HCT116 (cell line): ENCODE measurements around the gene STYK1.

Source experiments
- EZH2 ChIP-seq: fragments of 200-600 bp; sonication (generic); IDR thresholded peaks from 2 replicates; pipeline ENCODE4 v1.6.1; 2017; ENCODE audit warnings: antibody characterized with exemption, mixed run types
- POLR2A ChIP-seq: IDR thresholded peaks from 2 replicates; pipeline ENCODE4 v1.7.0; 2011; ENCODE audit warnings: borderline replicate concordance; ENCODE audit not compliant: insufficient read depth, insufficient read length; ENCODE audit errors: extremely low read depth
- POLR2AphosphoS5 ChIP-seq: IDR thresholded peaks from 2 replicates; pipeline ENCODE4 v1.6.1; 2011; ENCODE audit warnings: mild to moderate bottlenecking, low read depth, low read length, moderate library complexity
- TF ChIP-seq, protein P1 (sequence below), 3 experiments: fragments of 200-600 bp in 1 of 3; sonication (generic) in 1 of 3; IDR thresholded peaks in 2 of 3; conservative IDR thresholded peaks in 1 of 3; 2 replicates each; pipeline ENCODE4 v1.5.1; 2012 to 2017; ENCODE audit warnings: low read depth in 2 of 3, low read length in 2 of 3, antibody characterized with exemption in 1 of 3, borderline replicate concordance in 1 of 3, control low read depth in 1 of 3, mild to moderate bottlenecking in 1 of 3, mixed read lengths in 1 of 3, mixed run types in 1 of 3, moderate library complexity in 1 of 3; ENCODE audit not compliant: insufficient read depth in 1 of 3
- TF ChIP-seq, protein P2 (sequence below): IDR thresholded peaks from 2 replicates; pipeline ENCODE4 v1.6.1; 2012; ENCODE audit warnings: low read depth
- TF ChIP-seq, protein P3 (sequence below): IDR thresholded peaks from 2 replicates; pipeline ENCODE4 v1.6.1; 2012
- TF ChIP-seq, protein P4 (sequence below): IDR thresholded peaks from 2 replicates; pipeline ENCODE4 v1.6.1; 2011; ENCODE audit warnings: mild to moderate bottlenecking, low read length, moderate library complexity; ENCODE audit not compliant: insufficient replicate concordance; ENCODE audit errors: extremely low read depth

DNA sequence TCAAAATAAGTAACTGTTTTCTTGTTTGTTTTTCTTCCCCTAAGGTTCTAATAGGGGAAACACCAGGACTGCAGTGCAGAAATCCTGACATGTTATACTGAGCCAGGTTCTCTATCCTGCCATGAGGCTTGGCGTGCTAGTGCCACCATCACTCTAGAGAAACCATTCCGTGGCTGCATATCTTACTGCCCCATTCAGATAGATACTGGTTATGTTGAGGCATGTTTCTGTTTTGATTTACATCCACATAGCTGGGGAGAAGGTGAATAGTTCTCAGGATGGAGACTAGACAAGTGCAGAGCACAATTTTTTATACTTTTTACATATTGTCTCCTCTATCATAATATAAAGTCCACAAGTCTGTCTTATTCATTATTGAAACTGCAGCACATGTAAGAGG is 72.0 kb downstream of the STYK1 start:
- TF ChIP-seq, protein P1, sequence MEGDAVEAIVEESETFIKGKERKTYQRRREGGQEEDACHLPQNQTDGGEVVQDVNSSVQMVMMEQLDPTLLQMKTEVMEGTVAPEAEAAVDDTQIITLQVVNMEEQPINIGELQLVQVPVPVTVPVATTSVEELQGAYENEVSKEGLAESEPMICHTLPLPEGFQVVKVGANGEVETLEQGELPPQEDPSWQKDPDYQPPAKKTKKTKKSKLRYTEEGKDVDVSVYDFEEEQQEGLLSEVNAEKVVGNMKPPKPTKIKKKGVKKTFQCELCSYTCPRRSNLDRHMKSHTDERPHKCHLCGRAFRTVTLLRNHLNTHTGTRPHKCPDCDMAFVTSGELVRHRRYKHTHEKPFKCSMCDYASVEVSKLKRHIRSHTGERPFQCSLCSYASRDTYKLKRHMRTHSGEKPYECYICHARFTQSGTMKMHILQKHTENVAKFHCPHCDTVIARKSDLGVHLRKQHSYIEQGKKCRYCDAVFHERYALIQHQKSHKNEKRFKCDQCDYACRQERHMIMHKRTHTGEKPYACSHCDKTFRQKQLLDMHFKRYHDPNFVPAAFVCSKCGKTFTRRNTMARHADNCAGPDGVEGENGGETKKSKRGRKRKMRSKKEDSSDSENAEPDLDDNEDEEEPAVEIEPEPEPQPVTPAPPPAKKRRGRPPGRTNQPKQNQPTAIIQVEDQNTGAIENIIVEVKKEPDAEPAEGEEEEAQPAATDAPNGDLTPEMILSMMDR (IDR thresholded peaks at IDR 0.05 in 2 of 3, conservative IDR thresholded peaks at IDR 0.05 in 1 of 3; ENCODE audit: borderline replicate concordance in 1 of 3, insufficient read depth in 1 of 3, low read depth in 2 of 3, low read length in 2 of 3) = no peak
- TF ChIP-seq POLR2AphosphoS5 (no peak), POLR2A (no peak), EZH2 (no peak)
- TF ChIP-seq, protein P2, sequence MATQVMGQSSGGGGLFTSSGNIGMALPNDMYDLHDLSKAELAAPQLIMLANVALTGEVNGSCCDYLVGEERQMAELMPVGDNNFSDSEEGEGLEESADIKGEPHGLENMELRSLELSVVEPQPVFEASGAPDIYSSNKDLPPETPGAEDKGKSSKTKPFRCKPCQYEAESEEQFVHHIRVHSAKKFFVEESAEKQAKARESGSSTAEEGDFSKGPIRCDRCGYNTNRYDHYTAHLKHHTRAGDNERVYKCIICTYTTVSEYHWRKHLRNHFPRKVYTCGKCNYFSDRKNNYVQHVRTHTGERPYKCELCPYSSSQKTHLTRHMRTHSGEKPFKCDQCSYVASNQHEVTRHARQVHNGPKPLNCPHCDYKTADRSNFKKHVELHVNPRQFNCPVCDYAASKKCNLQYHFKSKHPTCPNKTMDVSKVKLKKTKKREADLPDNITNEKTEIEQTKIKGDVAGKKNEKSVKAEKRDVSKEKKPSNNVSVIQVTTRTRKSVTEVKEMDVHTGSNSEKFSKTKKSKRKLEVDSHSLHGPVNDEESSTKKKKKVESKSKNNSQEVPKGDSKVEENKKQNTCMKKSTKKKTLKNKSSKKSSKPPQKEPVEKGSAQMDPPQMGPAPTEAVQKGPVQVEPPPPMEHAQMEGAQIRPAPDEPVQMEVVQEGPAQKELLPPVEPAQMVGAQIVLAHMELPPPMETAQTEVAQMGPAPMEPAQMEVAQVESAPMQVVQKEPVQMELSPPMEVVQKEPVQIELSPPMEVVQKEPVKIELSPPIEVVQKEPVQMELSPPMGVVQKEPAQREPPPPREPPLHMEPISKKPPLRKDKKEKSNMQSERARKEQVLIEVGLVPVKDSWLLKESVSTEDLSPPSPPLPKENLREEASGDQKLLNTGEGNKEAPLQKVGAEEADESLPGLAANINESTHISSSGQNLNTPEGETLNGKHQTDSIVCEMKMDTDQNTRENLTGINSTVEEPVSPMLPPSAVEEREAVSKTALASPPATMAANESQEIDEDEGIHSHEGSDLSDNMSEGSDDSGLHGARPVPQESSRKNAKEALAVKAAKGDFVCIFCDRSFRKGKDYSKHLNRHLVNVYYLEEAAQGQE = no peak
- TF ChIP-seq, protein P3, sequence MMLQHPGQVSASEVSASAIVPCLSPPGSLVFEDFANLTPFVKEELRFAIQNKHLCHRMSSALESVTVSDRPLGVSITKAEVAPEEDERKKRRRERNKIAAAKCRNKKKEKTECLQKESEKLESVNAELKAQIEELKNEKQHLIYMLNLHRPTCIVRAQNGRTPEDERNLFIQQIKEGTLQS = no peak
- TF ChIP-seq, protein P4, sequence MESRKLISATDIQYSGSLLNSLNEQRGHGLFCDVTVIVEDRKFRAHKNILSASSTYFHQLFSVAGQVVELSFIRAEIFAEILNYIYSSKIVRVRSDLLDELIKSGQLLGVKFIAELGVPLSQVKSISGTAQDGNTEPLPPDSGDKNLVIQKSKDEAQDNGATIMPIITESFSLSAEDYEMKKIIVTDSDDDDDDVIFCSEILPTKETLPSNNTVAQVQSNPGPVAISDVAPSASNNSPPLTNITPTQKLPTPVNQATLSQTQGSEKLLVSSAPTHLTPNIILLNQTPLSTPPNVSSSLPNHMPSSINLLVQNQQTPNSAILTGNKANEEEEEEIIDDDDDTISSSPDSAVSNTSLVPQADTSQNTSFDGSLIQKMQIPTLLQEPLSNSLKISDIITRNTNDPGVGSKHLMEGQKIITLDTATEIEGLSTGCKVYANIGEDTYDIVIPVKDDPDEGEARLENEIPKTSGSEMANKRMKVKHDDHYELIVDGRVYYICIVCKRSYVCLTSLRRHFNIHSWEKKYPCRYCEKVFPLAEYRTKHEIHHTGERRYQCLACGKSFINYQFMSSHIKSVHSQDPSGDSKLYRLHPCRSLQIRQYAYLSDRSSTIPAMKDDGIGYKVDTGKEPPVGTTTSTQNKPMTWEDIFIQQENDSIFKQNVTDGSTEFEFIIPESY = no peak
